M059J (cell line): ENCODE data around the gene PPP1R12C. TPM values are rescaled to one million over a fixed set of nuclear protein-coding genes. Genes with fewer than 3 reads are reported as not detected.
A peak's percentile ranks its signal among the peaks of the same experiment; 100 is the strongest.

Source experiments
- DNase-seq: peaks from one replicate; pipeline ENCODE4 v3.0.0-alpha.2; 2012; ENCODE audit warnings: low read depth
- total RNA-seq: library from RNA; depleted of rRNA; stranded (reverse); fragments of >200 nt; shearing (Covaris generic); gene quantifications from 2 replicates; pipeline ENCODE4 v1.2.3, GENCODE V29; 2014

The PPP1R12C gene
- total RNA-seq, 1 experiment from 2014 or later: 39.9 TPM

DNA sequence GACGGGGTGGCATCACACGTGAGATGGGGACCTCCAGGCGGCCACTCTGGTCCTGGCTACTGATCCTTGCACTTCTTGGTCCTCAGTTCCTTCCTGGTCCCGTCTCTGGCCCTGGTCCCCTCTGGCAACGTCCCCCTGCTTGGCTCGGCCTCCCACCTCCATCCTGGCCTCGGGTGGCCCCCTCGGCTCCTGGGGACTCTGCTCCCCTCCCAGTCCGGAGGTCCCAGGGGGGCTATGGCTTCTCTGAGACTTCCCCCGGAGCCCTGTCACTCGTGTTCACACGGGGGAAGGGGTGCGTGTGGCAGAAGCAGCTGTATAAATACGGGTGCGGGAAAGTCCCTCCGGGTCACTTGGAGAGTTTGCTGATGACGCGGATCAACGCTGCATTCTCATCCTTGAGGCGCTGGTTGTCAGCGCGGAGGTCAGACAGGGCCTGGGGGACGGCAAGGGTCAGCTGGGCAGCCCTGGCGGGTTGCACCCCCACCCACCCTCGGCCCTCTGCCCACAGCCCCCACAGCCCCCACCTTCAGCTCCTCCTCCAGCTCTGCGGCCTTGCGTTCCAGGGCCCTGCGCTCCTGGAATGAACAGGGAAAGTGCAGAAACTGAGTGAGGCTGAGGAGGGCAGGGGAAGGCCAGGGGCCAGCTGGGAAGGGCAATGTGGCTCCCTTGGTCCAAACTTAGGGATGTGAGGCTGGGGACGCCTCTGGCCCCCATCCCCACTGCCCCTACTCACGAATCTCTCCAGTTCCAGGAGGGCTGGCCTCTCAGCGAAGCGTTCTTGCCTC, 26.1 kb downstream of the PPP1R12C start:
- DNase-seq: no peak

- DNase-seq: no peak
Observed at GRCh38 chr19:55090564-55090963, 26.9 kb downstream of the PPP1R12C start.

DNA sequence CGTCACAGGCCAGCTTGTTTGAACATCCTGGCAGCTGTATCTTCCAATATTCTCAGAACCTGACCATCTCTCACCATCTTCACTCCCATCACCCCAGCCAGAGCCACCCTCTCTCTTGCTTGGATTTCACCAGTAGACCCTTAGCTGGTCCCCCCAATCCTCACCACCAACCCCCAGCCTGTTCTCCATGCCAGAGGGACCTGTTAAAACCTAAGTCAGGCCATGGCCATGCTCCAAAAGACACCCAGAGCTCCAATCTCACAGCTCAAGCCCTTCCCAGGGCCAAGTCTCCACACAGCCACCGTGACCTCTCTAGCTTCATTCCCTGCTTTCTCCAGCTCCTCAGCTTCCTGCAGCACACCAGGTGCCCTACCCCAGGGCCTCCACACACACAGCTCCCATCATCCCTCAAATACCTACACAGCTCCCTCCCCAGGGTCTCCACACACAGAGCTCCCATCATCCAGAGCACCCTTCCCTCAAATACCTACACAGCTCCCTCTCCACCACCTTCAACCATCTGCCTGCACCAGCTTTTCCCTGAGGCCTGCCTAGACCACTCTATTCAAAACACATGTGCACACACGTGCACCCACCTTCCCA, 28.0 kb downstream of the PPP1R12C start:
- no peak for DNase-seq

DNA sequence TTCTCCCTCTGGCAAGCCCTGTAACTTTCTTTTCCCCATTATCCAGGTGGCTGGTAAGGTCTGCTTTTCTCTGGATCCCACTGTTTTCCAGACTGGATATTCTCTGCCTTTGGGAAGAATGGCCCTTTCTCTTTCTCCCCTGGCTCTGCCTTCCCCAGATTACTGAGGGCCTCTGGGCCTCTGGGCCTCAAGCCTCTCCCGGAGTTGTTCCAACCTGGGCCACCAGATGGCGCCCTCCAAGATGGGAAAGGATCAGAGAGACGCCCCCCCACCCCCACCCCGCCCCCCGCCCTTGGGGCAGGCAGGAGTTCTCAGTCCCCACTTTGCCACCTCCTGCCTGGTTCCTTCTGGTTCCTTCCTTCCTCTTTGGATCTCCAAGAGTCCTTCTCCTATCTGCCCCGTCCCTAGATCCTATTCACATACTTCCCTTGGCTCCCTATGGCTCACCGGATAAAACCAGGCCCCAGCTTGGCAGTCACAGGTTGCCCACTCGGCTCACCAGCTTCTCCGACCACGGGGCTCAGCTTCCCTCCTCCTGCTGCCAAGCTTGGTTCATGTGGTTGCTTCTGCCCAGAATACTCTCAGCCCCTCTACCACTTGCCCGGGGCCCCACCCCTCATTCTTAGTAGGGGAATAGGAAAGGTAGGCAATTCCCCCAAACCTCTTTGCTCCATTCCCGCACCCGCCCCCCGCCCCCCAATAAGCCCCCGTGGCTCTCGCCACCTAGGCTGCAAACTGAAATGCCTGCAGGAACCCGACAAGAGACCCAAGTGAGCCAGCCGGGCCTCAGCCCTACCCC, 28.7 kb downstream of the PPP1R12C start:
- DNase-seq: peak; percentile 71

DNA sequence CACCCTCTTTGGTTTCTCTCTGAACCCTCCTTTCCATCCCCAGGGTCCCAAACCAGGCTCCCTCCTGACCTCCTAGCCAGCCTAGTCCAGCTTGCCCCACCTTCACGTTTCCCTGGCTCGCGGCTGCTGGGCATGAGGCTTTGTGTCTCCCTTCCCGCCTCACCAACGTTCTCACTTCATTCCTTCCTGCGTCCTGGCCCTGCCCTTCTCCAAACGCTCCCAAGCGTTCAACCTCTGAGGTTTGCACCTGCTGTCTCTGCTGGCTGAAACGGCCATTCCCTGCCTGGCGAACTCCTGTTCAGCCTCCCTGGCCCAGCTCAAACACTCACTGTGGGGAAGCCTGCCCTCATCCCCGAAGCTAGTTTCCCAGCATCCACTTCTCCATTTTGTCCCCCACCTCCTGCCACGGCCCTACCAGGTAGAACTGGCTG, 29.4 kb downstream of the PPP1R12C start:
- no peak for DNase-seq

GRCh38 chr19:55087542-55087901, 29.9 kb downstream of the PPP1R12C start:
- no peak for DNase-seq

DNA sequence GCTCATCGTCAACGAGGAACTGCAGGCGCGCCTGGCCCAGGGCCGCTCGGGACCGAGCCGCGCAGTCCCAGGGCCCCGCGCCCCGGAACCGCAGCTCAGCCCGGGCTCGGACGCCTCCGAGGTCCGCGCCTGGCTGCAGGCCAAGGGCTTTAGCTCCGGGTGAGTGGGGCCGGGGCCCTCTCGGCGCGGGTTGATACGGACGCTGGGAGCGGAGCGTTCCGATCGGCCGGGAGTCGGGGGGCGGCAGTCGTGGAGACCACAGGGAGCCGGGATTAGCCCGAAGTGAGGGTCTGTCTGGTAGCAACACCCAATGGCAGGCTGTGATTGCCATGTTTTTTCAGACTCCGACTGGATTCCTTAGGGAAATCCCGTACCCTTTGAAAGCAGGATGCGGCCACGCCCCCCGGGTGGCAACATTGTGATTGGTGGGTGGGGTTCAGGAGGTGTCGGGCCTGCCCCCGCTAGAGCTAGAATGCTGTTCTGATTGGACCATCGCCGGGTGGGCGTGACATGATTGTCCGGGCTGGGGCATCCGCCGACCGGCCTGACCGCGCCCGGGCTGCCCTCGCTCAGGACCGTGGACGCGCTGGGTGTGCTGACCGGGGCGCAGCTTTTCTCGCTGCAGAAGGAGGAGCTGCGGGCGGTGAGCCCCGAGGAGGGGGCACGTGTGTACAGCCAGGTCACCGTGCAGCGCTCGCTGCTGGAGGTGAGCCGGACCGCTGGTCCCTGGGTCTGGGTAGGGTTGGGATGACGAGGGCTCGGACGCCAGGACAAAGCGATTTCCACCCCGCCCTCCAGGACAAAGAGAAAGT, 30.5 kb downstream of the PPP1R12C start:
- DNase-seq: peak; percentile 95

GRCh38 chr19:55085923-55086715, 31.3 kb downstream of the PPP1R12C start:
- no peak for DNase-seq

- DNase-seq: no peak
Observed at GRCh38 chr19:55084416-55084815, 33.0 kb downstream of the PPP1R12C start.

GRCh38 chr19:55083004-55083850, 34.2 kb downstream of the PPP1R12C start:
- no peak for DNase-seq

GRCh38 chr19:55082020-55082851, 35.2 kb downstream of the PPP1R12C start:
- DNase-seq: no peak

GRCh38 chr19:55081770-55082019, 35.7 kb downstream of the PPP1R12C start:
- no peak for DNase-seq

GRCh38 chr19:55080968-55081769, 36.3 kb downstream of the PPP1R12C start:
- DNase-seq: peak; percentile 32

DNA sequence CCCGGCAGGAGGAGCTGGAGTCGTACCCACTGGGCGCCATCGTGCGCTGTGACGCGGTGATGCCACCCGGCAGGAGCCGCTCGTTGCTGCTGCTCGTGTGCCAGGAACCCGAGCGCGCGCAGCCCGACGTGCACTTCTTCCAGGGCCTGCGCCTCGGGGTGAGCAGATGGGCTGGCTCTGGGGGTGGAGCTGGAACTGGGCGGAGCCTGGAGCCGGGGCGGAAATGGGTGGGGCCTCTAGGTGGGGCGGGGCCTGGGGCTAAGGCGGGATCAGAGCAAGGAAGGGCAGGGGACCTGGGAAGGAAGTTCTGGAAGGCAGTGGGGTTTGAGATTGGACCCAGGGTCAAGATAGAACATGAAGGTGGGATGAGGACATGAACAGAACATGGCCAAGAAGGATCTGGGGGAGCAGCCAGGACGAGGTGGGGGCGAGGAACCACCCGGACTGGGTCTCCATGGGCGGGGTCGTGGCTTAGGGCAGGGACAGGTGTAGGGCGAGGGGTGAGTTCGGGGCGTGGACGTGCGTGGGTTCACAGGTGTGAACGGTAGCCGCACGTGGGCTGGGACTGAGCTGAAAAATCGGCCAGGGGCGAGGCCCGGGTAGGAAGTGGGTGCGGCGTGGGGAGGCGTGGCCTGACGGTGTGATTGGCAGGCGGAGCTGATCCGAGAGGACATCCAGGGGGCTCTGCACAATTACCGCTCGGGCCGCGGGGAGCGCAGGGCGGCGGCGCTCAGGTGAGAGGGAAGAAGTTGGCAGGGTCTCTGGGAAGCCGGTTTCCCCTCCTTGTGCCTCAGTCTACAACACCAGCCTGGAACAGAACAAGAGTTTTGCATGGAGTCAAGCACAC, 37.1 kb downstream of the PPP1R12C start:
- peak; percentile 59 for DNase-seq

GRCh38 chr19:55079400-55080038, 37.9 kb downstream of the PPP1R12C start:
- DNase-seq: no peak

GRCh38 chr19:55078996-55079395, 38.4 kb downstream of the PPP1R12C start:
- DNase-seq: no peak

DNA sequence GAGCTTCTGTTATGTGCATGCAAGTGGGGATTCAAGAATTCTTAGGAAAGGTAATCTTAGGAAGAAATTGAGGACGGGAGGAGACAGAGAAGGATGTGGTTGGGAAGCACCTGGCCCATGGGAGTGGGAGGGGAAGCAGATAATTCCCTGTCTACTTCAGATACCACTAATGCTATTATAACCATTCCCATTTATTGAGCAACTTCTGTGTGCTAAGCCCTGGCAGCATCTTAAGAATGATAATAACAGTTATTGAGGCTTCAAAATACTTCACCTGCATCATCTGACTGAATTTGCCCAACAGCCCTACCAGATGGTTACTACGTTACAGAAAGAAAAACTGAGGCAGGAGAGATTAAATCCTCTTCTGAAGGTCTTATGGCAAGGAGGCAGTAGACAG, 40.3 kb downstream of the PPP1R12C start:
- no peak for DNase-seq
